Measurements from ENCODE around the gene BEX2.
A peak's percentile ranks its signal among the peaks of the same experiment; 100 is the strongest.
"Not testable (repeated sequence)": the region's sequence is repeated elsewhere in the genome, so short reads cannot be mapped to it uniquely, and the experiment has no call there.

The BEX2 gene

DNA sequence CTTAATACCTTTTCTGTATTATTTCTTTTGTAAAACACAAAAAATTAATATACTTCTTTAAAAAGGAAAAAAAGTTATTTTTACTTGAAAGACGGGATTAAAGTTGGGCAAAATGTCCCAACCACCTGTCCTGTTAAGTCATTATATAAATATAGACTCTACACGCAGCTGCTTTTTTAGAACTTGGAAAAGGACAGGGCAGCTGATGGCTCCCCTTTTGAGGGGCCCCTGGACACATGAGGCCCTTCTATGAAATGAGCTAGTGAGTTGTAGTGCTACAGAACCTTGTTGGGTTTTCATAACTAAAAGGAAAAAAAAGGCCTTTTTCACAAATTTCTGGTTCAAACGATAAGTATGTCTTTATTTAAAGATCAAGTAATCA, 600 bp upstream of the BEX2 start:
- Histone ChIP-seq H3K9me3 (ENCODE audit: control insufficient read depth, low read length) (no peaks in the 10 kb centered on the region), H2BK15ac (ENCODE audit: low read depth, poor library complexity, severe bottlenecking) (no peak overlapping the region), H3K4me3 (ENCODE audit: insufficient read depth in 1 of 2, low read depth in 1 of 2, low read length in 2 of 2) (no peak overlapping the region), H4K91ac (ENCODE audit: low read length) (no peak overlapping the region), H3K23ac (ENCODE audit: low read length in 2 of 2) (no peak overlapping the region), H4K8ac (ENCODE audit: low read length) (no peak overlapping the region), H3K27me3 (ENCODE audit: control insufficient read depth in 1 of 2, insufficient read depth in 1 of 2, low read length in 2 of 2) (peaks cover 0 to 43% of the 10 kb centered on the region in 2 experiments), H2BK12ac (ENCODE audit: low read length in 2 of 2) (no peak overlapping the region), H3K9ac (ENCODE audit: low read length) (no peak overlapping the region), H2BK120ac (ENCODE audit: low read depth, low read length) (no peak overlapping the region), H3K4me2 (ENCODE audit: low read length, poor library complexity, severe bottlenecking) (no peak overlapping the region), H3K4me1 (ENCODE audit: control insufficient read depth, insufficient read depth, low read depth, low read length) (peaks cover 7% of the 10 kb centered on the region), H3K27ac (ENCODE audit: low read length, poor library complexity, severe bottlenecking) (no peak overlapping the region), H3K14ac (ENCODE audit: low read length in 2 of 2) (no peak overlapping the region), H2AFZ (ENCODE audit: low read depth, low read length) (no peak overlapping the region), H2AK5ac (ENCODE audit: low read length, severe bottlenecking) (no peak overlapping the region), H3K18ac (ENCODE audit: low read depth in 1 of 2, low read length in 2 of 2) (no peak overlapping the region), H3K36me3 (ENCODE audit: control insufficient read depth in 1 of 2, insufficient read depth in 2 of 2, low read depth in 1 of 2, low read length in 2 of 2) (no peaks in the 10 kb centered on the region), H2BK5ac (ENCODE audit: low read depth, low read length, poor library complexity, severe bottlenecking) (no peak overlapping the region), H3K4ac (ENCODE audit: low read depth in 1 of 2, low read length in 2 of 2) (no peak overlapping the region), H3K79me1 (replicated peaks; ENCODE audit: low read length, poor library complexity, severe bottlenecking) (no peaks in the 10 kb centered on the region)
- WGBS, result 88% methylated on average over 1 of the region's 3 CpGs
- no peak for DNase-seq

- no peak for DNase-seq
- H3K9ac ChIP-seq (ENCODE audit: low read length), result no peak overlapping the region
- no peak overlapping the region for H4K8ac ChIP-seq (ENCODE audit: low read length)
- H2BK5ac ChIP-seq (ENCODE audit: low read depth, low read length, poor library complexity, severe bottlenecking), result no peak overlapping the region
- 100% methylated on average over 5 of the region's 32 CpGs for WGBS
- no peak overlapping the region for H2AK5ac ChIP-seq (ENCODE audit: low read length, severe bottlenecking)
- H2BK15ac ChIP-seq (ENCODE audit: low read depth, poor library complexity, severe bottlenecking), result no peak overlapping the region
- H3K27ac ChIP-seq (ENCODE audit: low read length, poor library complexity, severe bottlenecking), result no peak overlapping the region
- peak overlapping the region; percentile 62 for H3K4me3 ChIP-seq (ENCODE audit: insufficient read depth in 1 of 2, low read depth in 1 of 2, low read length in 2 of 2)
- no peaks in the 10 kb centered on the region for H3K9me3 ChIP-seq (ENCODE audit: control insufficient read depth, low read length)
- no peak overlapping the region for H2AFZ ChIP-seq (ENCODE audit: low read depth, low read length)
- no peak overlapping the region for H2BK12ac ChIP-seq (ENCODE audit: low read length in 2 of 2)
- H3K4me1 ChIP-seq (ENCODE audit: control insufficient read depth, insufficient read depth, low read depth, low read length), result peaks cover 7% of the 10 kb centered on the region
- H3K23ac ChIP-seq (ENCODE audit: low read length in 2 of 2), result no peak overlapping the region
- H3K18ac ChIP-seq (ENCODE audit: low read depth in 1 of 2, low read length in 2 of 2), result no peak overlapping the region
- no peaks in the 10 kb centered on the region for H3K36me3 ChIP-seq (ENCODE audit: control insufficient read depth in 1 of 2, insufficient read depth in 2 of 2, low read depth in 1 of 2, low read length in 2 of 2)
- H3K14ac ChIP-seq (ENCODE audit: low read length in 2 of 2), result no peak overlapping the region
- H3K79me1 ChIP-seq (replicated peaks; ENCODE audit: low read length, poor library complexity, severe bottlenecking), result no peaks in the 10 kb centered on the region
- H4K91ac ChIP-seq (ENCODE audit: low read length), result no peak overlapping the region
- peaks cover 0 to 43% of the 10 kb centered on the region in 2 experiments for H3K27me3 ChIP-seq (ENCODE audit: control insufficient read depth in 1 of 2, insufficient read depth in 1 of 2, low read length in 2 of 2)
- H3K4me2 ChIP-seq (ENCODE audit: low read length, poor library complexity, severe bottlenecking), result peak overlapping the region; percentile 75
- no peak overlapping the region for H3K4ac ChIP-seq (ENCODE audit: low read depth in 1 of 2, low read length in 2 of 2)
- no peak overlapping the region for H2BK120ac ChIP-seq (ENCODE audit: low read depth, low read length)
Observed at GRCh38 chrX:103309860-103310554, 783 bp downstream of the BEX2 start.

DNA sequence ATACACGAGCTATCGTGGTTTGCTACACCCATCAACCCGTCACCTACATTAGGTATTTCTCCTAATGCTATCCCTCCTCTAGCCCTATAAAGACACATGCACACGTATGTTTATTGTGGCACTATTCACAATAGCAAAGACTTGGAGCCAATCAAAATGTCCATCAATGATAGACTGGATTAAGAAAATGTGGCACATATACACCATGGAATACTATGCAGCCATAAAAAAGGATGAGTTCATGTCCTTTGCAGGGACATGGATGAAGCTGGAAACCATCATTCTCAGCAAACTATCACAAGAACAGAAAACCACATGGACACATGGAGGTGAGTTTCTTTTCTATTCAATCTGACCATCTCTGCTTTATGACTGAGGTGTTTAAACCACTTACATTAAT, 5.1 kb downstream of the BEX2 start:
- H2AK5ac ChIP-seq (ENCODE audit: low read length, severe bottlenecking); H3K9me3 ChIP-seq (ENCODE audit: control insufficient read depth, low read length); H3K4me2 ChIP-seq (ENCODE audit: low read length, poor library complexity, severe bottlenecking); H2BK12ac ChIP-seq (ENCODE audit: low read length in 2 of 2); H3K79me1 ChIP-seq (replicated peaks; ENCODE audit: low read length, poor library complexity, severe bottlenecking); H2BK15ac ChIP-seq (ENCODE audit: low read depth, poor library complexity, severe bottlenecking); H4K8ac ChIP-seq (ENCODE audit: low read length); H3K4me1 ChIP-seq (ENCODE audit: control insufficient read depth, insufficient read depth, low read depth, low read length); H3K23ac ChIP-seq (ENCODE audit: low read length in 2 of 2); H3K36me3 ChIP-seq (ENCODE audit: control insufficient read depth in 1 of 2, insufficient read depth in 2 of 2, low read depth in 1 of 2, low read length in 2 of 2); H3K9ac ChIP-seq (ENCODE audit: low read length); H3K14ac ChIP-seq (ENCODE audit: low read length in 2 of 2); H3K4me3 ChIP-seq (ENCODE audit: insufficient read depth in 1 of 2, low read depth in 1 of 2, low read length in 2 of 2); H3K27ac ChIP-seq (ENCODE audit: low read length, poor library complexity, severe bottlenecking); H4K91ac ChIP-seq (ENCODE audit: low read length); H2AFZ ChIP-seq (ENCODE audit: low read depth, low read length); DNase-seq; H2BK5ac ChIP-seq (ENCODE audit: low read depth, low read length, poor library complexity, severe bottlenecking); H3K4ac ChIP-seq (ENCODE audit: low read depth in 1 of 2, low read length in 2 of 2); H2BK120ac ChIP-seq (ENCODE audit: low read depth, low read length); H3K18ac ChIP-seq (ENCODE audit: low read depth in 1 of 2, low read length in 2 of 2): not testable (repeated sequence)
- H3K27me3 ChIP-seq (ENCODE audit: control insufficient read depth in 1 of 2, insufficient read depth in 1 of 2, low read length in 2 of 2), result peaks cover 0 to 41% of the 10 kb centered on the region in 2 experiments
- 83% methylated on average over 2 of the region's 4 CpGs for WGBS

- no peak overlapping the region for H3K27ac ChIP-seq (ENCODE audit: low read length, poor library complexity, severe bottlenecking)
- no peak overlapping the region for H3K4me2 ChIP-seq (ENCODE audit: low read length, poor library complexity, severe bottlenecking)
- peaks cover 0 to 33% of the 10 kb centered on the region in 2 experiments for H3K27me3 ChIP-seq (ENCODE audit: control insufficient read depth in 1 of 2, insufficient read depth in 1 of 2, low read length in 2 of 2)
- H2BK120ac ChIP-seq (ENCODE audit: low read depth, low read length), result no peak overlapping the region
- no peak overlapping the region for H3K4me3 ChIP-seq (ENCODE audit: insufficient read depth in 1 of 2, low read depth in 1 of 2, low read length in 2 of 2)
- H2BK12ac ChIP-seq (ENCODE audit: low read length in 2 of 2), result no peak overlapping the region
- DNase-seq, result no peak
- H3K9ac ChIP-seq (ENCODE audit: low read length), result no peak overlapping the region
- H3K4me1 ChIP-seq (ENCODE audit: control insufficient read depth, insufficient read depth, low read depth, low read length), result no peaks in the 10 kb centered on the region
- H2AK5ac ChIP-seq (ENCODE audit: low read length, severe bottlenecking), result no peak overlapping the region
- no peaks in the 10 kb centered on the region for H3K9me3 ChIP-seq (ENCODE audit: control insufficient read depth, low read length)
- H3K23ac ChIP-seq (ENCODE audit: low read length in 2 of 2), result no peak overlapping the region
- H4K91ac ChIP-seq (ENCODE audit: low read length), result no peak overlapping the region
- H2AFZ ChIP-seq (ENCODE audit: low read depth, low read length), result no peak overlapping the region
- H2BK15ac ChIP-seq (ENCODE audit: low read depth, poor library complexity, severe bottlenecking), result no peak overlapping the region
- H3K4ac ChIP-seq (ENCODE audit: low read depth in 1 of 2, low read length in 2 of 2), result no peak overlapping the region
- no peaks in the 10 kb centered on the region for H3K36me3 ChIP-seq (ENCODE audit: control insufficient read depth in 1 of 2, insufficient read depth in 2 of 2, low read depth in 1 of 2, low read length in 2 of 2)
- H4K8ac ChIP-seq (ENCODE audit: low read length), result no peak overlapping the region
- H3K79me1 ChIP-seq (replicated peaks; ENCODE audit: low read length, poor library complexity, severe bottlenecking), result no peaks in the 10 kb centered on the region
- no peak overlapping the region for H3K14ac ChIP-seq (ENCODE audit: low read length in 2 of 2)
- no peak overlapping the region for H2BK5ac ChIP-seq (ENCODE audit: low read depth, low read length, poor library complexity, severe bottlenecking)
- no peak overlapping the region for H3K18ac ChIP-seq (ENCODE audit: low read depth in 1 of 2, low read length in 2 of 2)
Observed at GRCh38 chrX:103304705-103305104, 6.1 kb downstream of the BEX2 start.

Data from mesenchymal stem cell (in vitro differentiated cells and primary cell).